Mucosa of descending colon (tissue), 3 donors: Measurements from ENCODE around the gene AGRP. TPM values are rescaled to one million over a fixed set of nuclear protein-coding genes. Genes with fewer than 3 reads are reported as not detected.
A peak's percentile ranks its signal among the peaks of the same experiment; 100 is the strongest.
"Not testable (repeated sequence)": the region's sequence is repeated elsewhere in the genome, so short reads cannot be mapped to it uniquely, and the experiment has no call there.

ENCODE experiments used
- ATAC-seq: fragments of 200-7000 bp; cut with Tn5 transposase; one replicate; pipeline ENCODE4 v1.9.1; 2020; ENCODE audit warnings: mild to moderate bottlenecking, moderate library complexity
- DNase-seq, 3 donors: peaks; one replicate each; pipeline ENCODE4 v3.0.0-alpha.2; 2020
- H3K36me3 ChIP-seq: fragments of 200-600 bp; one replicate; pipeline ENCODE4 v1.8.0; 2021; ENCODE audit warnings: low read depth, mild to moderate bottlenecking
- H3K4me1 ChIP-seq: fragments of 200-600 bp; one replicate; pipeline ENCODE4 v1.8.0; 2021; ENCODE audit warnings: low read depth, mild to moderate bottlenecking
- H3K4me3 ChIP-seq: fragments of 200-600 bp; one replicate; pipeline ENCODE4 v1.8.0; 2021; ENCODE audit warnings: mild to moderate bottlenecking
- H3K9me3 ChIP-seq: fragments of 200-600 bp; one replicate; pipeline ENCODE4 v1.8.0; 2021; ENCODE audit warnings: mild to moderate bottlenecking
- CTCF ChIP-seq: fragments of 200-600 bp; IDR thresholded peaks from one replicate; pipeline ENCODE4 v1.8.0; 2022; ENCODE audit warnings: antibody characterized with exemption, mild to moderate bottlenecking
- intact Hi-C, 2 donors: fragments of 100-400 bp; cut with DNase I in 1 of 2; cut with micrococcal nuclease in 1 of 2; formaldehyde crosslinking; loops; one replicate each; pipeline versions ENCODE4 v1.11.0 to v1.11.1; 2022; cut with DNase I, micrococcal nuclease
- total RNA-seq, 3 donors: library from RNA; stranded (reverse); fragmentation: NEBNext Ultra II Directional in 2 of 3; extraction: Animal tissue kit (Norgen Biotek cat#: 25700) in 2 of 3; gene quantifications; one replicate each; pipeline versions ENCODE4 v1.2.1 to v1.2.4, GENCODE V29; 2021 to 2023
- donor health status: DM: no; HTN: no; CAD: no; lungs with moderate emphysema.
- donor health status: DM: no; HTN: no; CAD: no.
- donor health status: DM: no; HTN: yes; CAD: no.

Gene AGRP
- total RNA-seq, 3 donors from 2014 or later: not detected

DNA sequence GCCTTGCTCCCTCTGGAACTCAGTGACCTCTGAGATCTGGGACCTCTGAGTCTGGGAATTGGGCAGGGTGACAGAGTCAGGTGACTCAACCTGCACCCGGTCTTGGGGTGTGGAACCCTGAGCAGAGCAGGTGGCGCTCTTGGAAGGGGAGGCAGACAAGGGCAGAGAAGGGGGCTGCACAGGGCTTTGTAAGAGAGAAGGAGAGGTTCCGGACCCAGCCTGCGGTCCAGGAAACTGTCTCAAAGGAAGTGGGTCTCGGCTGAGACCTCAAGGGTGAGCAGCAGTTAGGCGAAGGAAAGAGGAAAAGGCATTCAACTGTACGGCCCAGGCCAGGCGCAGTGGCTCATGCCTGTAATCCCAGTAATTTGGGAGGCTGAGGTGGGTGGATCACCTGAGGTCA lies 35.3 kb upstream of the AGRP start:
- intact Hi-C loops: no loop called here
- DNase-seq (no peak), ATAC-seq (no peak)
- no peaks in the 10 kb centered on the region for H3K36me3 ChIP-seq
- H3K4me3 ChIP-seq: no peak overlapping the region
- no peak for TF ChIP-seq CTCF
- no peaks in the 10 kb centered on the region for H3K9me3 ChIP-seq
- H3K4me1 ChIP-seq: peaks cover 5% of the 10 kb centered on the region

DNA sequence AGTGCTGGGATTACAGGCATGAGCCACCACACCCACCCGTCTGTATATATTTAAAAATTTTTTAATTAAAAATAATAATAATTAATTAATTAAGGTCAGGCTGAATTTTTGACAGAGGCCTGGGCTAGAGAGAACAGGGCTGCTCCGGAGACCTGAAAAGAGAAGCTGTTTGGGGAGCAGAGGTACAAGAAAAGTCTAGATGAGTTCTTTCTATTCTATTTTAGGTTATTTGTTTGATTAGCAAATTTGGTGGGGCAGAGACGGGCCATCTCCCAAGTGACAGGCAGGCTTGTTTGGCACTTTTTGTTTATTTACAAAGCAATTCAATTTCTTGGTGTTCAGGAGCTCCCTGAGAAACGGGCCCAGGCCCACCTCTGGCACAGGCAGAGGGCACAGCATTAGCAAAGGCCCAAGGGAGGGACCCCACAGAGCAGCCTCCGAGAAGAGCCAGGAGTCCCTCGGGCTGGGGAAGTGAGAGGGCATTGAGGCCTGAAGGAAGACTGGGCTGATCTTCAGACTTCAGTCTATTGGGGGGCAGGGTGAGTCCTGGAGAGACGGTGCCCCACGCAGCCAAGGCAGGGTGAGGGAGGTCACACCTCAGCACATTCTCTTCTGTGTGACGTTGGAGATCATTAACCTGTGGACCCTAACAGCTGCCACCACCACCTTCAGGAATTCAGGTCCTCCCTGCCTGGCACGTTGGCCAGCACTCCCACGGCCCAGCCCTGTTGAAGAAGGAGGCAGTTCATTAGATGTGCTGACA lies 34.5 kb upstream of the AGRP start:
- intact Hi-C loops: no loop called here
- no peaks in the 10 kb centered on the region for H3K9me3 ChIP-seq
- H3K4me3 ChIP-seq: no peak overlapping the region
- no peak for TF ChIP-seq CTCF
- ATAC-seq: no peak
- no peaks in the 10 kb centered on the region for H3K36me3 ChIP-seq
- DNase-seq: peak in 1 of 3 donors; percentile 61
- H3K4me1 ChIP-seq: peaks cover 5% of the 10 kb centered on the region

- H3K4me3 ChIP-seq: no peak overlapping the region
- H3K9me3 ChIP-seq: no peaks in the 10 kb centered on the region
- ATAC-seq (no peak), DNase-seq (no peak)
- H3K36me3 ChIP-seq: no peaks in the 10 kb centered on the region
- TF ChIP-seq CTCF: no peak
- intact Hi-C loops: no loop called here
- peaks cover 5% of the 10 kb centered on the region for H3K4me1 ChIP-seq
Measured at GRCh38 chr16:67517155-67517445, 33.8 kb upstream of the AGRP start.

DNA sequence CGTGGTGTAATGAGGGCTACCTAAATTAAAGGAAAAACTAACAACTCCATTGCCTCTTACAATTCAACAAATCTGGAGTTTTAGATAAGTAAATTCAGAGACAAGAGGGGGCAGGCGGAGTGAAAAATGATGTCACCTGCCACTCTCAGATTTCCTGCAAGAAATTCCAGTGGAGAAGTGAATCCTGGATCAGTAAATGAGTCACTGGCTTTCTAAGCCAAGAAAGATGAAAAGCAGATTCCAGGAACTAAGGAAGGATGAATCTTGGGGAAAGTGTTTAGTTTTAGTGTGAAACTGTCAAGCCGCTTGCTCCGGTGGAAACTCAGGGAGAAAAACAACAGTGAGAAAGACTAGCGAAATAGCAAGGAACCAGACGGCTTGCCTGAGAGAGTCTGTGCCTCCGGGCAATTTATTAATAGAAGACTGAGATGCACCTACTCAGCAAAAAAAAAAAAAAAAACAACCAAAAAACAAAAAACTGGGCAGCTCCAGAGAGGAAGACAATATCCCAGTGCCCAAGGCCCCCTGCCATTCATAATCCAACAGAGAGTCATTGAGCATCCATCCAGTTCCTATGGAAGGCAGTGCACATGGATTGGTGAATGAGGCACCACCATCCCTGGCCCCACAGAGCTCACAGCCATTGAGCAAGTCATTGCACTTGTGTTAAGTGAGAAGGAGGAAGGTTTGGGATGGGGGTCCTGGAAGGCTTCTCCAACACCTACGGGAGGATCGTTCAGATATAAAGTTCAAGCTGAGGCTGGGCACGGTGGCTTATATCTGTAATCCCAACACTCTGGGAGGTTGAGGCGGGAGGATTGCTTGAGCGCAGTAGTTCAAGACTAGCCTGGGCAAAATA lies 33.2 kb upstream of the AGRP start:
- TF ChIP-seq CTCF: no peak
- intact Hi-C loops: no loop called here
- no peak for DNase-seq
- Histone ChIP-seq H3K36me3 (no peaks in the 10 kb centered on the region), H3K9me3 (no peaks in the 10 kb centered on the region), H3K4me1 (peaks cover 5% of the 10 kb centered on the region), H3K4me3 (no peak overlapping the region)
- no peak for ATAC-seq

DNA sequence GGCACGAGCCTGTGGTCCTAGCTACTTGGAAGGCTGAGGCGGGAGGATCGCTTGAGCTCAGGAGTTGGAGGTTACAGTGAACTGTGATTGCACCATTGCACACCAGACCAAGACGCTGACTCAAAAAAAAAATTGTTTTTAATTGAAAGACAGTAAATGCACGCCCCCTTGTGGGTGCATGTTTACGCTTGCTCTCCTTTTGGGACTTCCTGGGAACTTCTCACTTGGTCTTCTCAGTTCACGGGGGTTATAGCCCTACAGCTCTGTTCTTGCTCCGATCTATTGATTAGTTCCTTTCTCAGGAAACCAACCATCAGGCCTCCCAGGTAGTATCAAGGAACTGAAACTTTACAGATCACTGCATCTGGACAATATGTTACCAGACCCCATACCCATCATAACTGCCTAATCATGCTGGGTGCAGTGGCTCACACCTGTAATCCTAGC lies 31.1 kb upstream of the AGRP start:
- peaks cover 5% of the 10 kb centered on the region for H3K4me1 ChIP-seq
- no peaks in the 10 kb centered on the region for H3K9me3 ChIP-seq
- DNase-seq: peak; percentile 66 to 95 (median 68)
- no peak overlapping the region for H3K4me3 ChIP-seq
- peak; percentile 84 for ATAC-seq
- no peaks in the 10 kb centered on the region for H3K36me3 ChIP-seq
- TF ChIP-seq CTCF: no peak
- intact Hi-C loops: no loop called here

DNA sequence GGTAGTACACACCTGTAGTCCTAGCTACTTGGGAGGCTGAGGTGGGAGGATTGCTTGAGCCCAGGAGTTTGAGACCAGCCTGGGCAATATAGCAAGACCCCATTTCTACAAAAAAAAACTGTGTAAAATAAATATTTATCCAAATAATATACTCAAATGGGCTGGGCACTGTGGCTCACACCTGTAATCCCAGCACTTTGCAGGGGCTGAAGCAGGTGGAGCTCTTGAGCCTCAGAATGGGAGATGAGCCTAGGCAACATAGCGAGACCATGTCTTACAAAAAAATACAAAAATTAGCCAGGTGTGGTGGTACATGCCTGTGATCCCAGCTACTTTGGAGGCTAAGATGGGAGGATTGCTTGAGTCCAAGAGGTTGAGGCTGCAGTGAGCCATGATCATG lies 30.5 kb upstream of the AGRP start:
- intact Hi-C loops, ATAC-seq, H3K9me3 ChIP-seq, H3K4me3 ChIP-seq, H3K4me1 ChIP-seq, H3K36me3 ChIP-seq, DNase-seq: not testable (repeated sequence)
